ENCODE results near the gene PACS1.

PACS1 gene

GRCh38 chr11:66036334-66036710, 33.8 kb upstream of the PACS1 start:
- H3K9me3 ChIP-seq (replicated peaks in 1 of 11): peaks cover 7 to 16% (median 10%) of the 10 kb centered on the region in 11 experiments; a peak in 14 of 22 replicates
- no peak overlapping the region for H3K4me2 ChIP-seq
- no peak overlapping the region for H3K4me3 ChIP-seq
- no peaks in the 10 kb centered on the region for H4K20me1 ChIP-seq
- no peaks in the 10 kb centered on the region for H3K36me3 ChIP-seq
- no peaks in the 10 kb centered on the region for H3K4me1 ChIP-seq
- H3K27ac ChIP-seq: no peak overlapping the region
- no peaks in the 10 kb centered on the region for H3K27me3 ChIP-seq
- no peak overlapping the region for H3K9ac ChIP-seq
- no peak for TF ChIP-seq Cebpa-rat (IDR thresholded peaks at IDR 0.05)

DNA sequence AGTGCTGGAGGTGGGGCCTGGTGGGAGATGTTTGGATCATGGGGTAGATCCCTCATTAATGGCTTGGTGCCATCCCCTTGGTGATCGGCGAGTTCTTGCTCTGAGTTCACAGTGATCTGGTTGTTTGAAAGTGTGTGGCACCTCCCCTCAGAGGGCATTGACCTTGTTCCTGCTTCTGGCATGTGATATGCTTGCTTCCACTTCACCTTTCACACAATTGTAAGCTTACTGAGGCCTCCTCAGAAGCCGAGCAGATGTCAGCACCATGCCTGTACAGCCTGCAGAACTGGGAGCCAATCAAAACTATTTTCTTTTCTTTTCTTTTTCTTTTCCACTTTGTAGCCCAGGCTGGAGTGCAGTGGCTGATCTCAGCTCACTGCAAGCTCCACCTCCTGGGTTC, 32.7 kb upstream of the PACS1 start:
- Histone ChIP-seq H3K27me3 (no peaks in the 10 kb centered on the region), H3K36me3 (no peaks in the 10 kb centered on the region), H4K20me1 (no peaks in the 10 kb centered on the region), H3K9ac (no peak overlapping the region), H3K9me3 (replicated peaks in 1 of 11) (peaks cover 7 to 16% (median 10%) of the 10 kb centered on the region in 11 experiments; a peak in 14 of 22 replicates), H3K4me3 (no peak overlapping the region), H3K27ac (no peak overlapping the region), H3K4me1 (no peaks in the 10 kb centered on the region), H3K4me2 (no peak overlapping the region)
- TF ChIP-seq Cebpa-rat (IDR thresholded peaks at IDR 0.05): no peak

DNA sequence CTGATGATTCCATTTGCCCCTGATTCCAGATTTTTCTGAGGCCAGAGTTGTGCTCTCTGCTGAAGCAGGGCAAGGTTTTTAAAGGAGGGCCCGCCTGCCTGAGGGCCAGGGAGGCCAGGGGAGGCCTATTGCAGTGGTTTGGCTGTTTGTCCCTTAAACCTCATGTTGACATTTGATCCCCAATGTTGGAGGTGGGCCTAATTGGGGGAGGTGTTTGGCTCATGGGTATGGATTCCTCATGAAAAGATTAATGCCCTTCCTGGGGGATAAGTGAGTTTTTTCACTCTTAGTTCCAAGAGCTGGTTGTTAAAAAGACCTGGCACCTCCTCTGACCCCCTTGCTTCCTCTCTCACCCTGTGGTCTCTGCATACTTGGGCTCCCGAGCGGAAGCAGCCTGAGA, 30.3 kb upstream of the PACS1 start:
- Histone ChIP-seq H3K9ac (no peak overlapping the region), H3K4me2 (no peak overlapping the region), H3K27me3 (no peaks in the 10 kb centered on the region), H3K9me3 (replicated peaks in 1 of 11) (peaks cover 7 to 16% (median 10%) of the 10 kb centered on the region in 11 experiments; a peak in 14 of 22 replicates), H3K4me3 (no peak overlapping the region), H3K4me1 (peaks cover 0 to 2% (median under 1%) of the 10 kb centered on the region in 10 experiments; a peak in 4 of 20 replicates), H3K36me3 (no peaks in the 10 kb centered on the region), H4K20me1 (no peaks in the 10 kb centered on the region), H3K27ac (no peak overlapping the region)
- TF ChIP-seq Cebpa-rat (IDR thresholded peaks at IDR 0.05): no peak

DNA sequence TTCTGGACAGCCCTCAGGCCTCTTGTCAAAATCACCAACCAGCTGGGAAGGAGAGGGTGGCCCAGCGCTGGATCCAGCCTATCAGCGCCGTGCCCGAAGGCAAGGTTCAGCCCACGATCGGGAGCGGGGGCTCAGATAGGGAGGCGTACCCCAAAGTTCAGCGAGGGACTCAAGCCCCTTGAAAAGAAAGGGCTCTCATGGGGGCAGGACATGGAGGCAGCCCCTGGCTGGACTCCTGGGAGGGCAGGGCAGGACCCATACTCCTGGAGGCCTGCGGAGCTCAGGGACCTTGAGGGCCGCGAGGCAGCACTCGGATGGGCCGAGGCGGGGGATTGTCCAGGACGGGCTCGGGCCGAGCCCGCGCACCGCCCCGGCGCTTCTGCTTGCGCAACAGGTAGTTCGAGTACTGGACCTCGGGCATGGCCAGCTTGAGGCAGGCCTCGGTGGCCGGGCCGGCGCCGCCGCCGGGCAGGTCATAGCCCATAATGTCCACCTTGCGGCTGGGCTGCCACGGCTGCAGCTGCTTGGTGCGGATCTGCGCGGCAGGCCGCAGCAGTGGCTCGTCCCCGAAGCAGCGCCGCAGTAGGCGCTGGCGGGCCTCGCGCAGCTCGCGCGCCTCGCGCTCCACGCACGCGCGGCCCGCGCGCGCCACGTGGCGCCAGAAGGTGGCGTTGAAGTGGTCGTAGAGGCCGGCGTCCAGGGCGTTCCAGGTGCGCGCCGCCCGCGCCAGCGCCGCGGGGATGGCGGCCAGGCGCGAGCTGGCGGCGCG, 27.7 kb upstream of the PACS1 start:
- 0 out of 22 replicates have a peak, but pooled peaks of 3 of the 11 experiments have one; percentile 7 to 32 (median 9) for TF ChIP-seq Cebpa-rat (IDR thresholded peaks at IDR 0.05)
- no peak overlapping the region for H3K4me3 ChIP-seq
- no peak overlapping the region for H3K4me2 ChIP-seq
- no peak overlapping the region for H3K9ac ChIP-seq
- H3K4me1 ChIP-seq: peaks cover 5 to 12% (median 10%) of the 10 kb centered on the region in 10 experiments; a peak in 13 of 20 replicates
- no peaks in the 10 kb centered on the region for H3K36me3 ChIP-seq
- no peaks in the 10 kb centered on the region for H4K20me1 ChIP-seq
- no peaks in the 10 kb centered on the region; a peak in 3 of 22 replicates for H3K9me3 ChIP-seq (replicated peaks in 1 of 11)
- H3K27ac ChIP-seq: no peak overlapping the region
- no peaks in the 10 kb centered on the region for H3K27me3 ChIP-seq

- Histone ChIP-seq H4K20me1 (no peaks in the 10 kb centered on the region), H3K27ac (no peak overlapping the region), H3K27me3 (no peaks in the 10 kb centered on the region; a peak in 1 of 22 replicates), H3K4me1 (peaks cover 5 to 12% (median 10%) of the 10 kb centered on the region in 10 experiments; a peak in 13 of 20 replicates), H3K4me2 (no peak overlapping the region), H3K4me3 (no peak overlapping the region), H3K9ac (no peak overlapping the region), H3K36me3 (no peaks in the 10 kb centered on the region), H3K9me3 (replicated peaks in 1 of 11) (no peaks in the 10 kb centered on the region; a peak in 1 of 22 replicates)
- no peak for TF ChIP-seq Cebpa-rat (IDR thresholded peaks at IDR 0.05)
Measured at GRCh38 chr11:66042996-66043906, 26.8 kb upstream of the PACS1 start.

- H3K9ac ChIP-seq: no peak overlapping the region
- peak overlapping the region in 7 of 11 experiments; percentile 17 to 52 (median 39); a peak in 7 of 22 replicates for H3K4me2 ChIP-seq
- no peaks in the 10 kb centered on the region for H4K20me1 ChIP-seq
- peaks cover 6 to 22% (median 17%) of the 10 kb centered on the region in 10 experiments; a peak in 17 of 20 replicates for H3K4me1 ChIP-seq
- H3K9me3 ChIP-seq (replicated peaks in 1 of 11): no peaks in the 10 kb centered on the region; a peak in 1 of 22 replicates
- H3K4me3 ChIP-seq: no peak overlapping the region
- no peaks in the 10 kb centered on the region; a peak in 2 of 22 replicates for H3K27me3 ChIP-seq
- no peaks in the 10 kb centered on the region for H3K36me3 ChIP-seq
- no peak for TF ChIP-seq Cebpa-rat (IDR thresholded peaks at IDR 0.05)
- H3K27ac ChIP-seq: no peak overlapping the region
Measured at GRCh38 chr11:66044757-66045156, 25.3 kb upstream of the PACS1 start.

DNA sequence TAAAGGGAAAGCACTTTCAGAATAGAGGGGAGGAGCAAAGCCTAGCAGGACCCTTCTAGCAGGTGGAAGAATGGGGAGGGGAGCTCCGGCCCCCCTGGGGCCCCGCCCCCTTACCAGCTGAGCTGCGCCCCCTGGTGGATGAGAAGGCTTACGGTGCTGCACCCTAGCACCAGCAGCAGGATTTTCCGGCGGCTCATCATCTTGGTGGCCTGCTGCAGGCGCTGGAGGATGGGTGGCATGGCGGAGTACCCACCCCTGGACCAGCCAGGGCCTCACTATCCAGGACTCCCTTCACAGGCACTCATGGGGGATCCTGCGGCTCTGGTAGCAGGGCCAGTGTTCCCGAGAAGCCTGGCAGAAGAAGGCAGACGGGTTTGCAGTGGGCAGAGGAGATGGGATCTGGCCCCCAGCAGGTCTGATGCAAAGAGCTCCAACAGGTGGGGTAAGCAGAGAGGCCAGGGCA, 24.9 kb upstream of the PACS1 start:
- Histone ChIP-seq H3K27ac (no peak overlapping the region), H3K36me3 (no peaks in the 10 kb centered on the region), H3K27me3 (no peaks in the 10 kb centered on the region; a peak in 2 of 22 replicates), H3K4me3 (no peak overlapping the region), H3K4me2 (peak overlapping the region in 9 of 11 experiments; percentile 4 to 52 (median 35); a peak in 11 of 22 replicates), H3K4me1 (peaks cover 6 to 27% (median 21%) of the 10 kb centered on the region in 10 experiments; a peak in 18 of 20 replicates), H4K20me1 (no peaks in the 10 kb centered on the region), H3K9ac (no peak overlapping the region), H3K9me3 (replicated peaks in 1 of 11) (no peaks in the 10 kb centered on the region; a peak in 1 of 22 replicates)
- TF ChIP-seq Cebpa-rat (IDR thresholded peaks at IDR 0.05): no peak

DNA sequence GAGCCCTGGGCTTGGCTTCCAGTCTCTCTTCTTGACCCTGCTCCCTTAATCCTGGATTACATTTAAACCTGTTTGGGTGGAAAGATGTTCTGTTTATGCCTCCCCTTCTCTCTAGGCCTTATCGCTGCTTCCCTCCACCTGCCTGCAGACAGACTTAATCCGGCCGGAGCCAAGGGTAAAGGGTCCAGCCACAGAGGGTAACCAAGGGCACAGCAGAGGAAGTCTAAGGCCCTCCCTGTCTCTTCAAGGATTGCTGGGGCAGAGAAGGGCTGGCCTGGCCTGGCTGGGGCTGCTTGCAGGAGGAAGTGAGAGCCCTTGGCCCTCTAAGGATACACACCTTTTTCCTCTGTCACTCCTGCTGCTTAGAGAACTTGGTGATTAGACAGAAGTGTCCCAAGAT, 23.2 kb upstream of the PACS1 start:
- H3K27ac ChIP-seq: no peak overlapping the region
- no peaks in the 10 kb centered on the region for H4K20me1 ChIP-seq
- H3K36me3 ChIP-seq: no peaks in the 10 kb centered on the region
- no peaks in the 10 kb centered on the region; a peak in 2 of 22 replicates for H3K27me3 ChIP-seq
- peaks cover 16 to 41% (median 35%) of the 10 kb centered on the region in 10 experiments for H3K4me1 ChIP-seq
- H3K9me3 ChIP-seq (replicated peaks in 1 of 11): no peaks in the 10 kb centered on the region; a peak in 1 of 22 replicates
- H3K9ac ChIP-seq: peak overlapping the region in 2 of 11 experiments; percentile 11 to 29; a peak in 1 of 22 replicates
- peak overlapping the region in 1 of 11 experiments; percentile 15; a peak in 1 of 22 replicates for H3K4me2 ChIP-seq
- no peak overlapping the region for H3K4me3 ChIP-seq
- no peak for TF ChIP-seq Cebpa-rat (IDR thresholded peaks at IDR 0.05)

All from BLaER1 treated with 17β-estradiol and CSF1 and Interleukin-3, amounts not matched to agents 10 nM and 100 nM (cell line).